Type B pancreatic cell (in vitro differentiated cells): ENCODE data around the gene GPC5. TPM values are rescaled to one million over a fixed set of nuclear protein-coding genes. Genes with fewer than 3 reads are reported as not detected.

ENCODE experiments used
- DNase-seq: peaks from one replicate; pipeline ENCODE4 v3.0.0; 2021; ENCODE audit warnings: mixed read lengths; ENCODE audit not compliant: unreplicated experiment; ENCODE audit errors: extremely low spot score
- H3K27ac Mint-ChIP-seq: 2 replicates; pipeline ENCODE4 v1.8.0; 2021; ENCODE audit warnings: mild to moderate bottlenecking, mixed read lengths
- H3K27me3 Mint-ChIP-seq: 2 replicates; pipeline ENCODE4 v1.8.0; 2021; ENCODE audit warnings: mixed read lengths
- H3K36me3 Mint-ChIP-seq: 2 replicates; pipeline ENCODE4 v1.8.0; 2021; ENCODE audit warnings: mixed read lengths
- H3K4me1 Mint-ChIP-seq: one replicate; pipeline ENCODE4 v1.8.0; 2021; ENCODE audit warnings: mixed read lengths; ENCODE audit not compliant: unreplicated experiment
- H3K4me3 Mint-ChIP-seq: 2 replicates; pipeline ENCODE4 v1.8.0; 2021; ENCODE audit warnings: mild to moderate bottlenecking, mixed read lengths
- H3K9me3 Mint-ChIP-seq: 2 replicates; pipeline ENCODE4 v1.8.0; 2021; ENCODE audit warnings: mixed read lengths
- CTCF ChIP-seq: fragments of 200-600 bp; sonication (generic); conservative IDR thresholded peaks from 2 replicates; pipeline ENCODE4 v1.5.0; 2021; ENCODE audit warnings: antibody characterized with exemption, mild to moderate bottlenecking
- total RNA-seq: library from RNA; stranded (reverse); gene quantifications from 2 replicates; pipeline ENCODE4 v1.2.1, GENCODE V29; 2021; ENCODE audit warnings: low replicate concordance

Gene GPC5
- total RNA-seq, 1 donor from 2014 or later = 2.8 TPM

GRCh38 chr13:91544723-91545122 is 146.3 kb downstream of the GPC5 start:
- no peaks in the 10 kb centered on the region for H3K27me3 Mint-ChIP-seq
- no peak overlapping the region for H3K27ac Mint-ChIP-seq
- TF ChIP-seq CTCF = no peak
- H3K4me1 Mint-ChIP-seq = no peaks in the 10 kb centered on the region
- H3K36me3 Mint-ChIP-seq = no peaks in the 10 kb centered on the region
- no peak overlapping the region for H3K4me3 Mint-ChIP-seq
- no peaks in the 10 kb centered on the region for H3K9me3 Mint-ChIP-seq
- no peak for DNase-seq

- Mint-ChIP-seq H3K9me3 (peaks cover 5% of the 10 kb centered on the region), H3K4me3 (no peak overlapping the region), H3K27me3 (no peaks in the 10 kb centered on the region), H3K36me3 (no peaks in the 10 kb centered on the region), H3K4me1 (no peaks in the 10 kb centered on the region), H3K27ac (no peak overlapping the region)
- no peak for DNase-seq
- TF ChIP-seq CTCF = no peak
Observed at GRCh38 chr13:91546900-91547299, 148.5 kb downstream of the GPC5 start.

GRCh38 chr13:91553584-91553983 is 155.2 kb downstream of the GPC5 start:
- H3K9me3 Mint-ChIP-seq = peaks cover 12% of the 10 kb centered on the region
- H3K27ac Mint-ChIP-seq = no peak overlapping the region
- H3K36me3 Mint-ChIP-seq = no peaks in the 10 kb centered on the region
- no peak for TF ChIP-seq CTCF
- H3K27me3 Mint-ChIP-seq = no peaks in the 10 kb centered on the region
- no peak overlapping the region for H3K4me3 Mint-ChIP-seq
- no peak for DNase-seq
- no peaks in the 10 kb centered on the region for H3K4me1 Mint-ChIP-seq

- no peak for TF ChIP-seq CTCF
- Mint-ChIP-seq H3K4me1 (no peaks in the 10 kb centered on the region), H3K27ac (no peak overlapping the region), H3K4me3 (no peak overlapping the region), H3K9me3 (peaks cover 12% of the 10 kb centered on the region), H3K36me3 (no peaks in the 10 kb centered on the region), H3K27me3 (no peaks in the 10 kb centered on the region)
- no peak for DNase-seq
Observed at GRCh38 chr13:91554101-91554500, 155.7 kb downstream of the GPC5 start.

GRCh38 chr13:91557328-91558090 is 159.1 kb downstream of the GPC5 start:
- no peak for TF ChIP-seq CTCF
- no peak for DNase-seq
- no peaks in the 10 kb centered on the region for H3K27me3 Mint-ChIP-seq
- H3K9me3 Mint-ChIP-seq = peaks cover 8% of the 10 kb centered on the region
- no peaks in the 10 kb centered on the region for H3K4me1 Mint-ChIP-seq
- H3K4me3 Mint-ChIP-seq = no peak overlapping the region
- H3K36me3 Mint-ChIP-seq = no peaks in the 10 kb centered on the region
- no peak overlapping the region for H3K27ac Mint-ChIP-seq
